ENCODE results near the gene TEAD3.

- TF ChIP-seq HNF4G (IDR thresholded peaks at IDR 0.05) (no peak), JUND (IDR thresholded peaks at IDR 0.05) (no peak), CTCF (IDR thresholded peaks at IDR 0.05; ENCODE audit: low read depth, low read length, missing input control) (no peak), EGR1 (IDR thresholded peaks at IDR 0.05; ENCODE audit: low read depth in 2 of 2) (no peak), SP1 (IDR thresholded peaks at IDR 0.05) (no peak), RAD21 (IDR thresholded peaks at IDR 0.05) (no peak), YY1 (IDR thresholded peaks at IDR 0.05) (no peak)
- TF ChIP-seq, protein P1, sequence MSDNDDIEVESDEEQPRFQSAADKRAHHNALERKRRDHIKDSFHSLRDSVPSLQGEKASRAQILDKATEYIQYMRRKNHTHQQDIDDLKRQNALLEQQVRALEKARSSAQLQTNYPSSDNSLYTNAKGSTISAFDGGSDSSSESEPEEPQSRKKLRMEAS (IDR thresholded peaks at IDR 0.05): no peak
- TF ChIP-seq, protein P2, sequence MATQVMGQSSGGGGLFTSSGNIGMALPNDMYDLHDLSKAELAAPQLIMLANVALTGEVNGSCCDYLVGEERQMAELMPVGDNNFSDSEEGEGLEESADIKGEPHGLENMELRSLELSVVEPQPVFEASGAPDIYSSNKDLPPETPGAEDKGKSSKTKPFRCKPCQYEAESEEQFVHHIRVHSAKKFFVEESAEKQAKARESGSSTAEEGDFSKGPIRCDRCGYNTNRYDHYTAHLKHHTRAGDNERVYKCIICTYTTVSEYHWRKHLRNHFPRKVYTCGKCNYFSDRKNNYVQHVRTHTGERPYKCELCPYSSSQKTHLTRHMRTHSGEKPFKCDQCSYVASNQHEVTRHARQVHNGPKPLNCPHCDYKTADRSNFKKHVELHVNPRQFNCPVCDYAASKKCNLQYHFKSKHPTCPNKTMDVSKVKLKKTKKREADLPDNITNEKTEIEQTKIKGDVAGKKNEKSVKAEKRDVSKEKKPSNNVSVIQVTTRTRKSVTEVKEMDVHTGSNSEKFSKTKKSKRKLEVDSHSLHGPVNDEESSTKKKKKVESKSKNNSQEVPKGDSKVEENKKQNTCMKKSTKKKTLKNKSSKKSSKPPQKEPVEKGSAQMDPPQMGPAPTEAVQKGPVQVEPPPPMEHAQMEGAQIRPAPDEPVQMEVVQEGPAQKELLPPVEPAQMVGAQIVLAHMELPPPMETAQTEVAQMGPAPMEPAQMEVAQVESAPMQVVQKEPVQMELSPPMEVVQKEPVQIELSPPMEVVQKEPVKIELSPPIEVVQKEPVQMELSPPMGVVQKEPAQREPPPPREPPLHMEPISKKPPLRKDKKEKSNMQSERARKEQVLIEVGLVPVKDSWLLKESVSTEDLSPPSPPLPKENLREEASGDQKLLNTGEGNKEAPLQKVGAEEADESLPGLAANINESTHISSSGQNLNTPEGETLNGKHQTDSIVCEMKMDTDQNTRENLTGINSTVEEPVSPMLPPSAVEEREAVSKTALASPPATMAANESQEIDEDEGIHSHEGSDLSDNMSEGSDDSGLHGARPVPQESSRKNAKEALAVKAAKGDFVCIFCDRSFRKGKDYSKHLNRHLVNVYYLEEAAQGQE (IDR thresholded peaks at IDR 0.05): no peak
Measured at GRCh38 chr6:35508542-35508941, 11.7 kb upstream of the TEAD3 start.

Data from liver (tissue), 3 donors.